Vagina (tissue), 2 donors: Measurements from ENCODE around the gene PDIK1L. TPM values are rescaled to one million over a fixed set of nuclear protein-coding genes. Genes with fewer than 3 reads are reported as not detected.
A peak's percentile ranks its signal among the peaks of the same experiment; 100 is the strongest.

Source experiments
- DNase-seq, 2 donors: peaks; one replicate each; pipeline ENCODE4 v3.0.0-alpha.2; 2017; ENCODE audit errors: extremely low spot score in 2 of 2
- H3K27ac ChIP-seq: fragments of 200-600 bp; sonication (generic); one replicate; pipeline ENCODE4 v1.5.1; 2019
- H3K27me3 ChIP-seq: fragments of 200-600 bp; sonication (generic); one replicate; pipeline ENCODE4 v1.5.1; 2019
- H3K36me3 ChIP-seq, 2 donors: fragments of 200-600 bp; sonication (generic); one replicate each; pipeline ENCODE4 v1.5.1; 2017 to 2019
- H3K4me1 ChIP-seq: fragments of 200-600 bp; sonication (generic); one replicate; pipeline ENCODE4 v1.5.1; 2019
- H3K4me3 ChIP-seq, 2 donors: fragments of 200-600 bp; sonication (generic); 1 replicate in 1 of 2; 2 replicates in 1 of 2; pipeline ENCODE4 v1.5.1; 2016 to 2019
- H3K9me3 ChIP-seq: fragments of 200-600 bp; sonication (generic); one replicate; pipeline ENCODE4 v1.5.1; 2019
- CTCF ChIP-seq, 3 experiments: fragments of 450-650 bp in 2 of 3; fragments of 200-600 bp in 1 of 3; sonication (generic) in 1 of 3; IDR thresholded peaks; one replicate each; pipeline ENCODE4 v1.5.1; 2017 to 2019; ENCODE audit warnings: antibody characterized with exemption in 3 of 3, mild to moderate bottlenecking in 2 of 3, moderate library complexity in 2 of 3
- POLR2A ChIP-seq, 2 donors: fragments of 450-650 bp; IDR thresholded peaks; one replicate each; pipeline ENCODE4 v1.6.1; 2017; ENCODE audit warnings: antibody characterized with exemption in 2 of 2, mild to moderate bottlenecking in 2 of 2, moderate library complexity in 2 of 2
- POLR2AphosphoS5 ChIP-seq, 2 donors: sonication (generic); formaldehyde crosslinking; IDR thresholded peaks; one replicate each; pipeline ENCODE4 v1.9.0; 2017; ENCODE audit warnings: antibody characterized with exemption in 2 of 2, mild to moderate bottlenecking in 2 of 2, low read depth in 1 of 2; ENCODE audit not compliant: insufficient read depth in 1 of 2
- intact Hi-C: fragments of 100-400 bp; cut with DNase I; formaldehyde crosslinking; loops from one replicate; pipeline ENCODE4 v1.15.1; 2023
- total RNA-seq: library from RNA; depleted of rRNA; stranded (reverse); fragments of >200 nt; gene quantifications from one replicate; pipeline ENCODE4 v1.2.3, GENCODE V29; 2016

Gene PDIK1L
- total RNA-seq, 1 donor from 2014 or later = 5.6 TPM

- Histone ChIP-seq H3K4me1 (peaks cover 28% of the 10 kb centered on the region), H3K36me3 (no peaks in the 10 kb centered on the region), H3K27me3 (no peaks in the 10 kb centered on the region), H3K27ac (peak overlapping the region; percentile 47), H3K9me3 (no peaks in the 10 kb centered on the region), H3K4me3 (no peak overlapping the region)
- intact Hi-C loops = no loop called here
- DNase-seq = no peak
- peak; percentile 18 to 76 for TF ChIP-seq POLR2AphosphoS5 (IDR thresholded peaks at IDR 0.05; ENCODE audit: insufficient read depth in 1 of 2, low read depth in 1 of 2)
- TF ChIP-seq POLR2A (IDR thresholded peaks at IDR 0.05) = no peak
These were observed 14.9 kb downstream of the PDIK1L start for GRCh38 chr1:26126321-26127084.

- no peaks in the 10 kb centered on the region for H3K9me3 ChIP-seq
- H3K27ac ChIP-seq = peak overlapping the region; percentile 20
- no peak overlapping the region for H3K4me3 ChIP-seq
- H3K36me3 ChIP-seq = no peaks in the 10 kb centered on the region
- peaks cover 26% of the 10 kb centered on the region for H3K4me1 ChIP-seq
- intact Hi-C loops = no loop called here
- H3K27me3 ChIP-seq = no peaks in the 10 kb centered on the region
- TF ChIP-seq CTCF (IDR thresholded peaks at IDR 0.05) = no peak
- TF ChIP-seq POLR2A (IDR thresholded peaks at IDR 0.05) = no peak
- no peak for DNase-seq
These were observed 15.9 kb downstream of the PDIK1L start for GRCh38 chr1:26127235-26128163.

GRCh38 chr1:26129778-26130177, 18.2 kb downstream of the PDIK1L start:
- Histone ChIP-seq H3K4me1 (peaks cover 26% of the 10 kb centered on the region), H3K36me3 (no peaks in the 10 kb centered on the region), H3K4me3 (no peak overlapping the region), H3K27me3 (no peaks in the 10 kb centered on the region), H3K27ac (no peak overlapping the region), H3K9me3 (no peaks in the 10 kb centered on the region)
- TF ChIP-seq POLR2AphosphoS5 (IDR thresholded peaks at IDR 0.05; ENCODE audit: insufficient read depth in 1 of 2, low read depth in 1 of 2) (no peak), CTCF (IDR thresholded peaks at IDR 0.05) (no peak), POLR2A (IDR thresholded peaks at IDR 0.05) (no peak)
- no peak for DNase-seq
- intact Hi-C loops = no loop called here

- intact Hi-C loops = no loop called here
These were observed 19.1 kb downstream of the PDIK1L start for GRCh38 chr1:26130695-26131094.

More at GRCh38 chr1:26130695-26131094, 19.1 kb downstream of the PDIK1L start:
- no peak overlapping the region for H3K4me3 ChIP-seq
- no peaks in the 10 kb centered on the region for H3K27me3 ChIP-seq
- TF ChIP-seq CTCF (IDR thresholded peaks at IDR 0.05) (no peak), POLR2AphosphoS5 (IDR thresholded peaks at IDR 0.05; ENCODE audit: insufficient read depth in 1 of 2, low read depth in 1 of 2) (no peak), POLR2A (IDR thresholded peaks at IDR 0.05) (no peak)
- DNase-seq = no peak
- H3K9me3 ChIP-seq = no peaks in the 10 kb centered on the region
- peaks cover 22% of the 10 kb centered on the region for H3K4me1 ChIP-seq
- H3K27ac ChIP-seq = no peak overlapping the region
- no peaks in the 10 kb centered on the region for H3K36me3 ChIP-seq
